Breast epithelium (tissue), 4 donors: Measurements from ENCODE around the gene MAP7. TPM values are rescaled to one million over a fixed set of nuclear protein-coding genes. Genes with fewer than 3 reads are reported as not detected.
"Not testable (repeated sequence)": the region's sequence is repeated elsewhere in the genome, so short reads cannot be mapped to it uniquely, and the experiment has no call there.

Experiments used
- DNase-seq, 2 donors: peaks; one replicate each; pipeline ENCODE4 v3.0.0-alpha.2; 2019; ENCODE audit warnings: low spot score in 2 of 2
- H3K27ac ChIP-seq, 2 donors: fragments of 200-600 bp; sonication (generic) in 1 of 2; one replicate each; pipeline ENCODE4 v1.5.1; 2016 to 2019; ENCODE audit warnings: mild to moderate bottlenecking in 1 of 2
- H3K27me3 ChIP-seq, 2 donors: fragments of 200-600 bp; sonication (generic) in 1 of 2; one replicate each; pipeline versions ENCODE4 v1.5.1 to v1.6.0; 2017 to 2019; ENCODE audit warnings: control low read depth in 1 of 2, mild to moderate bottlenecking in 1 of 2
- H3K36me3 ChIP-seq: fragments of 200-600 bp; one replicate; pipeline ENCODE4 v1.5.1; 2019
- H3K4me1 ChIP-seq, 2 donors: fragments of 200-600 bp; sonication (generic); one replicate each; pipeline ENCODE4 v1.5.1; 2016 to 2019; ENCODE audit warnings: control low read depth in 1 of 2
- H3K4me3 ChIP-seq, 3 donors: fragments of 200-600 bp; sonication (generic); 1 replicate in 2 of 3; 2 replicates in 1 of 3; pipeline ENCODE4 v1.5.1; 2016 to 2019; ENCODE audit warnings: mild to moderate bottlenecking in 3 of 3, moderate library complexity in 2 of 3
- H3K9me3 ChIP-seq, 2 donors: fragments of 200-600 bp; sonication (generic) in 1 of 2; one replicate each; pipeline ENCODE4 v1.5.1; 2016 to 2019; ENCODE audit warnings: control low read depth in 1 of 2
- CTCF ChIP-seq, 3 donors: fragments of 450-650 bp; IDR thresholded peaks; one replicate each; pipeline ENCODE4 v1.5.1; 2016 to 2017; ENCODE audit warnings: antibody characterized with exemption in 3 of 3, mild to moderate bottlenecking in 3 of 3, moderate library complexity in 3 of 3
- POLR2A ChIP-seq: fragments of 450-650 bp; IDR thresholded peaks from one replicate; pipeline ENCODE4 v1.6.1; 2016; ENCODE audit warnings: antibody characterized with exemption, mild to moderate bottlenecking, moderate library complexity
- POLR2AphosphoS5 ChIP-seq, 3 donors: sonication (generic); formaldehyde crosslinking; IDR thresholded peaks; one replicate each; pipeline ENCODE4 v1.6.1; 2017; ENCODE audit warnings: antibody characterized with exemption in 3 of 3
- intact Hi-C: fragments of 100-400 bp; cut with DNase I; formaldehyde crosslinking; loops from one replicate; pipeline ENCODE4 v1.15.1; 2023; ENCODE audit warnings: low total_unique reads
- total RNA-seq, 3 donors: library from RNA; depleted of rRNA; stranded (reverse); fragments of >200 nt; gene quantifications; one replicate each; pipeline ENCODE4 v1.1.0, GENCODE V29; 2016

Gene MAP7
- total RNA-seq, 3 donors from 2014 or later, result 14.2 to 42.4 (median 16.4) TPM

DNA sequence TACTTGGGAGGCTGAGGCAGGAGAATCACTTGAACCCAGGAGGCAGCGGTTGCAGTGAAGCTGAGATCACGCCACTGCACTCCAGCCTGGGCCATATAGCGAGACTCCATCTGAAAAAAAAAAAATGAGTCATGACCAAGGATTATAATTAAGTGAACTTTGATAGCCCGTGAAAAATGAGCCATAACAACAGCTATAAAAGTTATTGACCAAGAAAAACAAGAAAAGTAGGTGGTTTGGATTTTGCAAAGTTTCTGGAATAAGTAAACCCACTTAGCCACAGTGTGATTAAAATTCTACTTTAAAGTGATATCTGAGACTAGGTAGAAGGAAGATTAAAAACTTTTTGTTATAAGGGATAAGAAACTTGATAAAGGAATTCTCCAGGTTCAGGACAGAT, 234.6 kb downstream of the MAP7 start:
- TF ChIP-seq CTCF (IDR thresholded peaks at IDR 0.05) (no peak), POLR2AphosphoS5 (IDR thresholded peaks at IDR 0.05) (no peak), POLR2A (no peak)
- no peak overlapping the region for H3K4me3 ChIP-seq
- no peaks in the 10 kb centered on the region for H3K4me1 ChIP-seq
- no peaks in the 10 kb centered on the region for H3K9me3 ChIP-seq
- H3K27ac ChIP-seq, result no peak overlapping the region
- H3K27me3 ChIP-seq, result no peaks in the 10 kb centered on the region
- DNase-seq, result no peak
- intact Hi-C loops, result no loop called here
- no peaks in the 10 kb centered on the region for H3K36me3 ChIP-seq

GRCh38 chr6:136312975-136313374, 237.2 kb downstream of the MAP7 start:
- Histone ChIP-seq H3K9me3 (no peaks in the 10 kb centered on the region), H3K36me3 (no peaks in the 10 kb centered on the region), H3K27me3 (no peaks in the 10 kb centered on the region), H3K4me1 (no peaks in the 10 kb centered on the region), H3K27ac (no peak overlapping the region), H3K4me3 (no peak overlapping the region)
- TF ChIP-seq POLR2AphosphoS5 (IDR thresholded peaks at IDR 0.05) (no peak), POLR2A (no peak)
- intact Hi-C loops, result no loop called here
- DNase-seq, result no peak

GRCh38 chr6:136309729-136310311, 240.4 kb downstream of the MAP7 start:
- no peaks in the 10 kb centered on the region for H3K9me3 ChIP-seq
- H3K27ac ChIP-seq, result no peak overlapping the region
- intact Hi-C loops, result no loop called here
- H3K36me3 ChIP-seq, result no peaks in the 10 kb centered on the region
- DNase-seq, result no peak
- H3K4me3 ChIP-seq, result no peak overlapping the region
- peaks cover 0 to 5% of the 10 kb centered on the region in 2 donors for H3K4me1 ChIP-seq
- TF ChIP-seq CTCF (IDR thresholded peaks at IDR 0.05), result no peak
- no peak for TF ChIP-seq POLR2A
- no peak for TF ChIP-seq POLR2AphosphoS5 (IDR thresholded peaks at IDR 0.05)
- H3K27me3 ChIP-seq, result no peaks in the 10 kb centered on the region

GRCh38 chr6:136309171-136309570, 241.1 kb downstream of the MAP7 start:
- Histone ChIP-seq H3K27me3 (no peaks in the 10 kb centered on the region), H3K9me3 (no peaks in the 10 kb centered on the region), H3K36me3 (no peaks in the 10 kb centered on the region), H3K4me1 (peaks cover 0 to 5% of the 10 kb centered on the region in 2 donors), H3K4me3 (no peak overlapping the region), H3K27ac (no peak overlapping the region)
- intact Hi-C loops, result no loop called here
- no peak for DNase-seq
- TF ChIP-seq POLR2AphosphoS5 (IDR thresholded peaks at IDR 0.05), result no peak
- TF ChIP-seq CTCF (IDR thresholded peaks at IDR 0.05), result no peak
- no peak for TF ChIP-seq POLR2A

GRCh38 chr6:136308469-136308868, 241.8 kb downstream of the MAP7 start:
- H3K9me3 ChIP-seq, intact Hi-C loops, H3K27me3 ChIP-seq, H3K4me3 ChIP-seq, DNase-seq, H3K27ac ChIP-seq, H3K36me3 ChIP-seq, H3K4me1 ChIP-seq: not testable (repeated sequence)

GRCh38 chr6:136307351-136307750, 242.9 kb downstream of the MAP7 start:
- H3K4me1 ChIP-seq, result peaks cover 0 to 5% of the 10 kb centered on the region in 2 donors
- H3K36me3 ChIP-seq, result no peaks in the 10 kb centered on the region
- no peak overlapping the region for H3K27ac ChIP-seq
- intact Hi-C loops, result no loop called here
- TF ChIP-seq POLR2A (no peak), CTCF (IDR thresholded peaks at IDR 0.05) (no peak), POLR2AphosphoS5 (IDR thresholded peaks at IDR 0.05) (no peak)
- no peaks in the 10 kb centered on the region for H3K27me3 ChIP-seq
- H3K4me3 ChIP-seq, result no peak overlapping the region
- no peak for DNase-seq
- H3K9me3 ChIP-seq, result no peaks in the 10 kb centered on the region
